Keratinocyte (primary cell): ENCODE measurements around the gene SPTBN1.

Experiments used
- CTCF ChIP-seq, 3 experiments: IDR thresholded peaks in 1 of 3; conservative IDR thresholded peaks in 1 of 3; optimal IDR thresholded peaks in 1 of 3; 2 replicates in 2 of 3; 3 replicates in 1 of 3; pipeline versions ENCODE3 to v1.5.1; 2011; ENCODE audit warnings: low read length in 3 of 3, mild to moderate bottlenecking in 3 of 3, moderate library complexity in 2 of 3, control low read depth in 1 of 3, inconsistent platforms in 1 of 3; ENCODE audit not compliant: insufficient read depth in 2 of 3; ENCODE audit errors: extremely low read depth in 1 of 3
- EZH2 ChIP-seq: IDR thresholded peaks from one replicate; pipeline ENCODE4 v1.6.1; 2012; ENCODE audit warnings: inconsistent platforms, mild to moderate bottlenecking, low read length, moderate library complexity

- no peak for TF ChIP-seq EZH2
- TF ChIP-seq CTCF (optimal IDR thresholded peaks at IDR 0.05 in 1 of 3, IDR thresholded peaks at IDR 0.05 in 1 of 3, conservative IDR thresholded peaks at IDR 0.05 in 1 of 3; ENCODE audit: extremely low read depth in 1 of 3, insufficient read depth in 2 of 3, low read length in 3 of 3) = no peak
These were observed 101.1 kb downstream of the SPTBN1 start for GRCh38 chr2:54557211-54557600.
